Spleen (tissue), 11 donors: ENCODE data around the gene ZBTB7A. TPM values are rescaled to one million over a fixed set of nuclear protein-coding genes. Genes with fewer than 3 reads are reported as not detected.

ENCODE experiments used
- DNase-seq: peaks from one replicate; pipeline ENCODE4 v3.0.0-alpha.2; 2020
- H3K27ac ChIP-seq, 8 donors: fragments of 200-600 bp; sonication (generic) in 7 of 8; 1 replicate in 4 of 8; 2 replicates in 4 of 8; pipeline versions ENCODE4 v1.5.0 to v1.8.0; 2016 to 2021; ENCODE audit warnings: inconsistent platforms in 4 of 8, mild to moderate bottlenecking in 4 of 8, moderate library complexity in 1 of 8
- H3K27me3 ChIP-seq, 7 donors: fragments of 200-600 bp; sonication (generic) in 6 of 7; replicated peaks in 1 of 7; 1 replicate in 4 of 7; 2 replicates in 3 of 7; pipeline versions ENCODE4 v1.5.0 to v1.8.0; 2016 to 2021; ENCODE audit warnings: inconsistent platforms in 3 of 7, mild to moderate bottlenecking in 1 of 7
- H3K36me3 ChIP-seq, 6 donors: fragments of 200-600 bp; sonication (generic) in 5 of 6; 1 replicate in 4 of 6; 2 replicates in 2 of 6; pipeline versions ENCODE4 v1.5.0 to v1.8.0; 2016 to 2021; ENCODE audit warnings: inconsistent platforms in 2 of 6
- H3K4me1 ChIP-seq, 6 donors: fragments of 200-600 bp; sonication (generic) in 5 of 6; 1 replicate in 3 of 6; 2 replicates in 3 of 6; pipeline versions ENCODE4 v1.5.0 to v1.8.0; 2016 to 2021; ENCODE audit warnings: inconsistent platforms in 3 of 6
- H3K4me3 ChIP-seq, 8 donors: fragments of 200-600 bp; sonication (generic) in 7 of 8; 1 replicate in 4 of 8; 2 replicates in 4 of 8; pipeline versions ENCODE4 v1.5.0 to v1.8.0; 2016 to 2021; ENCODE audit warnings: inconsistent platforms in 4 of 8, mild to moderate bottlenecking in 4 of 8, moderate library complexity in 2 of 8
- H3K9me3 ChIP-seq, 8 donors: fragments of 200-600 bp; sonication (generic) in 7 of 8; 1 replicate in 4 of 8; 2 replicates in 4 of 8; pipeline versions ENCODE4 v1.5.0 to v1.8.0; 2016 to 2021; ENCODE audit warnings: inconsistent platforms in 4 of 8
- POLR2A ChIP-seq, 3 donors: fragments of 450-650 bp; IDR thresholded peaks; one replicate each; pipeline ENCODE4 v1.5.1; 2017; ENCODE audit warnings: antibody characterized with exemption in 3 of 3, mild to moderate bottlenecking in 1 of 3
- POLR2AphosphoS5 ChIP-seq, 3 donors: sonication (generic); formaldehyde crosslinking; IDR thresholded peaks; one replicate each; pipeline ENCODE4 v1.5.1; 2017; ENCODE audit warnings: antibody characterized with exemption in 3 of 3
- WGBS, 5 donors: extraction: QIAGEN DNeasy Blood & Tissue Kit in 3 of 5; methylation state at CpG; one replicate each; pipeline versions ENCODE4 v1.1.5 to v1.1.7; 2013 to 2018; 5-methylcytosine and 5-hydroxymethylcytosine counted together
- intact Hi-C: fragments of 100-400 bp; cut with DNase I; formaldehyde crosslinking; loops from one replicate; pipeline ENCODE4 v1.15.0; 2023; ENCODE audit warnings: low total_unique reads
- polyA plus RNA-seq, 3 donors: library from polyadenylated mRNA; stranded (reverse); fragments of 200-250 nt; gene quantifications; one replicate each; pipeline ENCODE4 v1.2.1, GENCODE V29; 2013
- total RNA-seq, 7 donors: library from RNA; depleted of rRNA in 3 of 7; stranded (reverse); fragments of >200 nt in 3 of 7; fragmentation: NEBNext Ultra II Directional in 4 of 7; extraction: Animal tissue kit (Norgen Biotek cat#: 25700) in 4 of 7; gene quantifications; one replicate each; pipeline versions ENCODE4 v1.1.0 to v1.2.1, GENCODE V29; 2016 to 2021
- TF ChIP-seq, protein P1 (sequence below), 11 experiments: fragments of 200-600 bp in 7 of 11; fragments of 450-650 bp in 4 of 11; sonication (generic) in 4 of 11; IDR thresholded peaks in 8 of 11; conservative IDR thresholded peaks in 3 of 11; 1 replicate in 7 of 11; 2 replicates in 4 of 11; pipeline versions ENCODE4 v1.4.0 to v1.8.0; 2016 to 2021; ENCODE audit warnings: antibody characterized with exemption in 11 of 11, inconsistent platforms in 4 of 11, mild to moderate bottlenecking in 1 of 11
- donor health status: healthy with polysubstance abuse.
- donor health status: DM: no; HTN: no; CAD: no; lungs with moderate emphysema.
- donor health status: DM: no; HTN: no; CAD: no.
- donor health status: Bipolar disorder and iron deficiency.
- donor health status: healthy.
- donor health status: DM: no; HTN: no; CAD: no.
- donor health status: DM: yes; HTN: yes; CAD: no.

The ZBTB7A gene
- total and polyA plus RNA-seq, 10 donors, result 4.0 to 68.1 (median 50.8) TPM

DNA sequence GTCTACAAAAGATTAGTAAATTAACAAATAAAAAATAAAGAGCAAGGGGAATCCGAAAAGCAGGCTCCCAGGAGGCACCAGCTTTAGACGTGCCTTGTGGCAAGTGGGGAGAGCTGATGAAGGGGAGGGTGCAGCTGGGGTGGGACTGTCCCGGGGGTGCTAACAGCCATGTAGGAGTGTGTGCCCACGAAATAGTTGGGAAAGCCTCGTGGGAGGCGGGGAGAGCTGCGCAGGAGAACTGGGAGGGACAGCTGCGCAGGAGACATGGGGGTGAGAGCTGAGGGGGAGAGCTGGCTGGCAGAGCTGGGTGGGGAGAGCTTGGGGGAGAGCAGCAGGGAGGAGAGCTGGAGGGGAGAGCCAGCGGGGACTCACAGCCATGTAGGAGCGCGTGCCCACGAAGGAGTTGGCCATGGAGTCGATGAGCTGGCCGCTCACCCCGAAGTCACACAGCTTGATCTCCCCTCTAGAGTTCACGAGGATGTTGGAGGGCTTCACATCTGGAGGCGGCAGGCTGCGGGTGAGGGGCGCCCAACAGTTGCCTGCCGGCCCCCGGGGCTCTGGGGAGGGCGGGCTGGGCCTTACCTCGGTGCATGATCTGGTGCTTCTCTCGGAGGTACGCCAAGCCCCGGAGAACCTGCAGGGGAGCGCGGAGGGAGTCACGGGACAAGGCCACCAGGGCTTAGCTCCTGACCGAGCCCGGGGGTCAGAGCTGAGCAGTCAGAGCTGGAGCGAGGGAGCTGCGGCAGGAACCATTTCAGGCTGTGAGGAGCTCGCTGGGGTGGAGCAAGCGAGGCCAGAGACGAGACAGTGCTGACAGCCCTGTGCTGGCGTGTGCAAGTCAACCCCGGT lies 34.2 kb upstream of the ZBTB7A start:
- 94 to 95% (median 95%) methylated on average over 30 to 38 of the region's 38 CpGs for WGBS, 5 donors
- no peak overlapping the region for H3K4me3 ChIP-seq
- DNase-seq, result no peak
- no peaks in the 10 kb centered on the region for H3K9me3 ChIP-seq
- no peaks in the 10 kb centered on the region for H3K27me3 ChIP-seq
- no peak overlapping the region for H3K27ac ChIP-seq
- peaks cover 2 to 100% (median 73%) of the 10 kb centered on the region in 6 donors for H3K36me3 ChIP-seq
- intact Hi-C loops, result no loop called here
- H3K4me1 ChIP-seq, result peaks cover 0 to 37% (median 10%) of the 10 kb centered on the region in 6 donors
- TF ChIP-seq, protein P1, sequence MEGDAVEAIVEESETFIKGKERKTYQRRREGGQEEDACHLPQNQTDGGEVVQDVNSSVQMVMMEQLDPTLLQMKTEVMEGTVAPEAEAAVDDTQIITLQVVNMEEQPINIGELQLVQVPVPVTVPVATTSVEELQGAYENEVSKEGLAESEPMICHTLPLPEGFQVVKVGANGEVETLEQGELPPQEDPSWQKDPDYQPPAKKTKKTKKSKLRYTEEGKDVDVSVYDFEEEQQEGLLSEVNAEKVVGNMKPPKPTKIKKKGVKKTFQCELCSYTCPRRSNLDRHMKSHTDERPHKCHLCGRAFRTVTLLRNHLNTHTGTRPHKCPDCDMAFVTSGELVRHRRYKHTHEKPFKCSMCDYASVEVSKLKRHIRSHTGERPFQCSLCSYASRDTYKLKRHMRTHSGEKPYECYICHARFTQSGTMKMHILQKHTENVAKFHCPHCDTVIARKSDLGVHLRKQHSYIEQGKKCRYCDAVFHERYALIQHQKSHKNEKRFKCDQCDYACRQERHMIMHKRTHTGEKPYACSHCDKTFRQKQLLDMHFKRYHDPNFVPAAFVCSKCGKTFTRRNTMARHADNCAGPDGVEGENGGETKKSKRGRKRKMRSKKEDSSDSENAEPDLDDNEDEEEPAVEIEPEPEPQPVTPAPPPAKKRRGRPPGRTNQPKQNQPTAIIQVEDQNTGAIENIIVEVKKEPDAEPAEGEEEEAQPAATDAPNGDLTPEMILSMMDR (IDR thresholded peaks at IDR 0.05 in 8 of 11, conservative IDR thresholded peaks at IDR 0.05 in 3 of 11), result no peak
- no peak for TF ChIP-seq POLR2AphosphoS5 (IDR thresholded peaks at IDR 0.05)

DNA sequence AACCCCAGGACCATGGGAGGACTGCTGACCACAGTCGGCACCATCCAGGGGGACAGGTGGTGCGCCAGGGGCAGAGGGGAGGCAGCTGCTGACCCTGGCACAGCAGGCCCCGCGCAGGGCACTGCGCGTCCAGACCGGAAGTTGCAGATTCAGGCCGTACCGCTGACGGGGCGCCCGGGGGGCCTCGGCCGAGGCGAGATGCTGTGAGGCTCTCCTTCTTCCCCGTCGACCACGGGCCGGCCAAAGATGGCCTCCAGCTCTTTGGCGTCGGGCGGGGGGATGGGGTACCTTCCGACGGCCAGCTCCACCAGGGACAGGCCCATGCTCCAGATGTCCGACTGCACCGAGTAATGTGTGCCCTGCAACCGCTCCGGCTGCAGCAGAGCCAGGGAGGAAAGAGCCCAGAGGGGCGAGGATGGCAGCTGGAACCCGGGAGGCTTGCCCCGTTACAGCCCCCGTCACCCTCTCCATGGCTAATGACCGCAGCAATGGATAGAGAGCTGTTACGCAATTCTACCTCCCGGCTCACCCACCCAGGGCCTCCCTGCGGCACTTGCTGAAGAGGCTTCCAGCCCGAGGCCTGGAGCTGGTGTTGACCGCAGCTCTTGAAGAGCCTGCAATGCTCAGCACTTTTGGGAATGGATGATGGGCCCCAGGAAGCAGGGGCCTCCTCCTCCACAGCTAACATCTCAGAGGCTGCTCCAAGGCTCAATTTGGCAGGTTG lies 32.5 kb upstream of the ZBTB7A start:
- TF ChIP-seq POLR2AphosphoS5 (IDR thresholded peaks at IDR 0.05), result peak in 1 of 3 donors; percentile 38
- TF ChIP-seq, protein P1 (IDR thresholded peaks at IDR 0.05 in 8 of 11, conservative IDR thresholded peaks at IDR 0.05 in 3 of 11), result no peak
- peaks cover 2 to 100% (median 81%) of the 10 kb centered on the region in 6 donors for H3K36me3 ChIP-seq
- H3K4me1 ChIP-seq, result peaks cover 0 to 23% (median 2%) of the 10 kb centered on the region in 6 donors
- H3K27me3 ChIP-seq, result no peaks in the 10 kb centered on the region
- intact Hi-C loops, result no loop called here
- H3K9me3 ChIP-seq, result no peaks in the 10 kb centered on the region
- H3K27ac ChIP-seq, result no peak overlapping the region
- 88 to 95% (median 92%) methylated on average over 6 to 38 of the region's 38 CpGs for WGBS, 5 donors
- no peak for DNase-seq
- no peak overlapping the region for H3K4me3 ChIP-seq

DNA sequence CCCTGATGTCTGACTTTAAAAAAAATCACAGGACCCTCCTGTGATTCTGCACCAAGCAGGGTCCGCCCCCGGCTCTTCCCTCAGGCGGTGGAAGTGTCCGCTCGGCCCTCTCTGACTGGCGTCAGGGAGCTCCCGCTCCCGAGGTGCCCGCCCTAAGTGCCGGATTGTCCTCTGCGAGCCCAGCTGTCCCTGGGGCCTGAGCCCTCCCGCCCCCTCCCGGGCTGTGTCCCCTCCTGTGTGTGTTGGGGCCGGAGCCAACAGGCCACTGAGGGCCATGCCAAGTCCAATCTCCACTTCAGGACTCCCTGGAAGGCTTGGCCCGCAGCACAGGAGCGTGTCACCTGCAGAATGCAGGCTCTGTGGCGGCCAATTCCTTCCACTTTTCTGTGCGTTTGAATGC lies 31.8 kb upstream of the ZBTB7A start:
- TF ChIP-seq POLR2A (IDR thresholded peaks at IDR 0.05) (no peak), POLR2AphosphoS5 (IDR thresholded peaks at IDR 0.05) (no peak)
- TF ChIP-seq, protein P1 (IDR thresholded peaks at IDR 0.05 in 8 of 11, conservative IDR thresholded peaks at IDR 0.05 in 3 of 11), result no peak
- peaks cover 2 to 100% (median 83%) of the 10 kb centered on the region in 6 donors for H3K36me3 ChIP-seq
- peaks cover 0 to 16% (median 1%) of the 10 kb centered on the region in 6 donors for H3K4me1 ChIP-seq
- H3K4me3 ChIP-seq, result no peak overlapping the region
- H3K9me3 ChIP-seq, result no peaks in the 10 kb centered on the region
- 90 to 95% (median 95%) methylated on average over 11 to 18 of the region's 18 CpGs for WGBS, 5 donors
- no peaks in the 10 kb centered on the region for H3K27me3 ChIP-seq
- peak overlapping the region in 1 of 8 donors; percentile 62 for H3K27ac ChIP-seq
- intact Hi-C loops, result no loop called here
- no peak for DNase-seq

DNA sequence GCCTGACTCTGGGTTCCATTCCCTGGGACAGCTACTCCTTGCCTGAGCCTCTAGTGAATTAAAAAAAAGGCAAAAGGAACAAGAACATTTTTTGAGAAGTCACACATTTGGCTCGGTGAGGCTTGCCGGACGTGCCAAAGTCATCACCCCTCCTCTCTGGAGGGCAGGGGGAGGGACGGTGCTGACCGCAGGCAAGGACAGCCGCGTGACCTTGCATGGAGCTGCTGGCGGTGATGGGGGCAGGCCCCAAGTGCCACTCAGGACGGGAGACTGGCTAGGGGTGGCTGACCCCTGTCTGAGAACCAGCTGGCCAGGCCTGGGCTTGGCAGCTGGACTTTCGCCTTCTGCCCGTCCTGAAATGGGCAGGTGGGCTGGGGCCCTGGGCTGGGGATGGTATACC lies 30.8 kb upstream of the ZBTB7A start:
- H3K36me3 ChIP-seq, result peaks cover 2 to 100% (median 76%) of the 10 kb centered on the region in 6 donors
- no peak for DNase-seq

More for the DNA sequence above, 30.8 kb upstream of the ZBTB7A start:
- Histone ChIP-seq H3K9me3 (no peaks in the 10 kb centered on the region), H3K4me3 (no peak overlapping the region), H3K27ac (peak overlapping the region in 4 of 8 donors; percentile 10 to 62 (median 14)), H3K27me3 (no peaks in the 10 kb centered on the region), H3K4me1 (peaks cover 0 to 6% (median 0%) of the 10 kb centered on the region in 6 donors)
- intact Hi-C loops, result no loop called here
- 52 to 87% (median 78%) methylated on average over 10 to 11 of the region's 11 CpGs for WGBS, 5 donors
- TF ChIP-seq POLR2A (IDR thresholded peaks at IDR 0.05) (no peak), POLR2AphosphoS5 (IDR thresholded peaks at IDR 0.05) (peak; percentile 67 to 80 (median 69))
